C4-2B (cell line): ENCODE measurements around the gene CHPF2.

ENCODE experiments used
- H3K27ac ChIP-seq: fragments of 450-650 bp; 2 replicates; pipeline ENCODE4 v1.5.1; 2017
- CTCF ChIP-seq: fragments of 450-650 bp; conservative IDR thresholded peaks from 2 replicates; pipeline ENCODE4 v1.5.1; 2017; ENCODE audit warnings: mild to moderate bottlenecking
- ZFX ChIP-seq: fragments of 450-650 bp; IDR thresholded peaks from 2 replicates; pipeline ENCODE4 v1.6.1; 2017

Gene CHPF2

GRCh38 chr7:151213826-151214225 is 18.5 kb upstream of the CHPF2 start:
- no peak for TF ChIP-seq CTCF
- no peak for TF ChIP-seq ZFX
- H3K27ac ChIP-seq = no peak overlapping the region

GRCh38 chr7:151215396-151215795 is 16.9 kb upstream of the CHPF2 start:
- no peak overlapping the region for H3K27ac ChIP-seq
- no peak for TF ChIP-seq ZFX
- no peak for TF ChIP-seq CTCF

GRCh38 chr7:151218170-151218569 is 14.1 kb upstream of the CHPF2 start:
- TF ChIP-seq CTCF (no peak), ZFX (no peak)
- no peak overlapping the region for H3K27ac ChIP-seq

- TF ChIP-seq ZFX (no peak), CTCF (no peak)
- H3K27ac ChIP-seq = no peak overlapping the region
Measured at GRCh38 chr7:151223728-151224127, 8.6 kb upstream of the CHPF2 start.

GRCh38 chr7:151225948-151226510 is 6.3 kb upstream of the CHPF2 start:
- TF ChIP-seq CTCF (no peak), ZFX (no peak)
- H3K27ac ChIP-seq = peak overlapping the region; percentile 76

- TF ChIP-seq ZFX (no peak), CTCF (no peak)
- peak overlapping the region; percentile 76 for H3K27ac ChIP-seq
Measured at GRCh38 chr7:151226560-151226874, 5.8 kb upstream of the CHPF2 start.

- peak within 1 kb of the TSS; percentile 76 for H3K27ac ChIP-seq
- TF ChIP-seq CTCF (no peak), ZFX (peak; percentile 80)
Measured at GRCh38 chr7:151226875-151227782, 5.2 kb upstream of the CHPF2 start, which contains the start of gene ABCF2. ABCF2 (minus strand) TSS chr7:151227205; CDS start chr7:151226458, 747 bp downstream.
